ENCODE data around the gene INTS7. TPM values are rescaled to one million over a fixed set of nuclear protein-coding genes. Genes with fewer than 3 reads are reported as not detected.

The INTS7 gene
- polyA plus RNA-seq, 1 donor (not counting 4 experiments of a cell fraction or from before 2014, with no cell fraction given), result 27.2 TPM

DNA sequence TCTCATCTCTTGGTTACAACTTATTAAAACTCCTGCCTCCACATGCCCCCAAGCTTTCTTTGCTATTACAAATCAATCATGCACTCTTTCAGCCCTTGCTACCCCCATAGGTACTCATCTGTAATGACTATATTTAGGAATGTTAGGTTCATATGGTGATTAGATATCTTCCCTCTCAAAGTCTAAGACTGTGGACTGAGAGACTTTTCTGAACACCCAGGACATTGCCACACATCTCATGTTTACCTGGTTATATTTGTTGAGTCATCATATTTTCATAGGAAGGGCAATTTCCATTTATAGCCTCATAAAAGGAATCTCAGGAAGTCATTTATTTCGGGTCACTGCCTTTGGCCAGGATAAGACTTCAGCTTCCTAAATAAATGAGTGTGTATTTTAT lies 123.3 kb downstream of the INTS7 start:
- TF ChIP-seq EZH2 (IDR thresholded peaks at IDR 0.05; ENCODE audit: low read length), result no peak
- TF ChIP-seq, protein P1, sequence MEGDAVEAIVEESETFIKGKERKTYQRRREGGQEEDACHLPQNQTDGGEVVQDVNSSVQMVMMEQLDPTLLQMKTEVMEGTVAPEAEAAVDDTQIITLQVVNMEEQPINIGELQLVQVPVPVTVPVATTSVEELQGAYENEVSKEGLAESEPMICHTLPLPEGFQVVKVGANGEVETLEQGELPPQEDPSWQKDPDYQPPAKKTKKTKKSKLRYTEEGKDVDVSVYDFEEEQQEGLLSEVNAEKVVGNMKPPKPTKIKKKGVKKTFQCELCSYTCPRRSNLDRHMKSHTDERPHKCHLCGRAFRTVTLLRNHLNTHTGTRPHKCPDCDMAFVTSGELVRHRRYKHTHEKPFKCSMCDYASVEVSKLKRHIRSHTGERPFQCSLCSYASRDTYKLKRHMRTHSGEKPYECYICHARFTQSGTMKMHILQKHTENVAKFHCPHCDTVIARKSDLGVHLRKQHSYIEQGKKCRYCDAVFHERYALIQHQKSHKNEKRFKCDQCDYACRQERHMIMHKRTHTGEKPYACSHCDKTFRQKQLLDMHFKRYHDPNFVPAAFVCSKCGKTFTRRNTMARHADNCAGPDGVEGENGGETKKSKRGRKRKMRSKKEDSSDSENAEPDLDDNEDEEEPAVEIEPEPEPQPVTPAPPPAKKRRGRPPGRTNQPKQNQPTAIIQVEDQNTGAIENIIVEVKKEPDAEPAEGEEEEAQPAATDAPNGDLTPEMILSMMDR (optimal IDR thresholded peaks at IDR 0.05 in 1 of 3, IDR thresholded peaks at IDR 0.05 in 1 of 3, conservative IDR thresholded peaks at IDR 0.05 in 1 of 3; ENCODE audit: extremely low read depth in 1 of 3, insufficient read depth in 2 of 3, low read length in 3 of 3), result no peak
- H3K4me1 ChIP-seq (ENCODE audit: control insufficient read depth, extremely low read depth, insufficient read depth, low read length), result no peaks in the 10 kb centered on the region
- dilution Hi-C loops (cut with MboI; ENCODE audit: extremely low pct_ligation_motif_present, low sequenced_read_pairs), result no loop called here
- H3K36me3 ChIP-seq (ENCODE audit: control insufficient read depth in 2 of 2, extremely low read depth in 1 of 2, insufficient read depth in 2 of 2, low read length in 2 of 2), result no peaks in the 10 kb centered on the region
- H3K79me2 ChIP-seq (ENCODE audit: control insufficient read depth, insufficient read depth, low read length), result no peaks in the 10 kb centered on the region
- no peaks in the 10 kb centered on the region for H4K20me1 ChIP-seq (ENCODE audit: control insufficient read depth, extremely low read depth, insufficient read depth, low read length)
- H3K27me3 ChIP-seq (ENCODE audit: control insufficient read depth, extremely low read depth, insufficient read depth, low read length), result peaks cover 4% of the 10 kb centered on the region
- no peak overlapping the region for H2AFZ ChIP-seq (ENCODE audit: control insufficient read depth, low read length)
- DNase-seq (ENCODE audit: low read depth, low spot score) (no peak), FAIRE-seq (no peak)
- H3K27ac ChIP-seq (ENCODE audit: control insufficient read depth, insufficient read depth, low read length), result no peak overlapping the region
- H3K9me3 ChIP-seq (ENCODE audit: control insufficient read depth, low read depth, low read length), result no peaks in the 10 kb centered on the region
- H3K4me2 ChIP-seq (ENCODE audit: control insufficient read depth, extremely low read depth, insufficient read depth, low read depth, low read length), result no peak overlapping the region
- H3K4me3 ChIP-seq (ENCODE audit: control insufficient read depth in 2 of 3, extremely low read depth in 1 of 3, insufficient read depth in 2 of 3, low read depth in 1 of 3, low read length in 3 of 3), result no peak overlapping the region
- no peaks in the 10 kb centered on the region for H3K9me1 ChIP-seq (ENCODE audit: control insufficient read depth, extremely low read depth, insufficient read depth, low read length)
- H3K9ac ChIP-seq (ENCODE audit: control insufficient read depth, extremely low read depth, insufficient read depth, low read length), result no peak overlapping the region

DNA sequence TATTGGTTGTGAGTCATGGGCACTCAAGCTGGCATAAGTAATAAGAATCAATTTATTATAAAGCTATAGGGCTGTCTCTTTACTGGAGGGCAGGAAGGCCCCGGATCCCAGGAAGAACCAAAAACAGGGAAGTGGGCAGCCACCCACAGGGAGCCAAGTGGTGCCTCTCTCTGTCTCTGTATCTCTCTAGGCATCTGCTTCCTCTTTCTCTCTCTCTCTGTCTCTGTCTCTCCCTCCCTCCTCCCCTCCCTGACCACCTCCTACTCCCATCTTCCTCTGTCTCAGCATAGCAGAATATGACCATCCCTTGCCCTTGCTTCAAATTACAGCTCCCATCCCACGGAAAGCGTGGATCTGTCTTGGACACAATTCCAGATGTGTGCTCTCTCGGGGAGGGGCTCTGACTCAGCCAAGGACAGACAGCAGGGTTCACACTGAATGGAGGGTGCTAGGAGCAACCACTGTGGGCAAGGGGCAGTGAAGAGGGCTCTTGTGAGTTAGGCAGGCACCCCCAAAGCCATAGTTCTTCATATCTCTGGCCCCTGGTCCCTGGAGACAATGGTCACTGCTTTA lies 124.4 kb downstream of the INTS7 start:
- Histone ChIP-seq H3K79me2 (ENCODE audit: control insufficient read depth, insufficient read depth, low read length) (no peaks in the 10 kb centered on the region), H3K9ac (ENCODE audit: control insufficient read depth, extremely low read depth, insufficient read depth, low read length) (no peak overlapping the region), H3K4me2 (ENCODE audit: control insufficient read depth, extremely low read depth, insufficient read depth, low read depth, low read length) (no peak overlapping the region), H3K36me3 (ENCODE audit: control insufficient read depth in 2 of 2, extremely low read depth in 1 of 2, insufficient read depth in 2 of 2, low read length in 2 of 2) (no peaks in the 10 kb centered on the region), H2AFZ (ENCODE audit: control insufficient read depth, low read length) (no peak overlapping the region), H3K27ac (ENCODE audit: control insufficient read depth, insufficient read depth, low read length) (no peak overlapping the region), H3K4me3 (ENCODE audit: control insufficient read depth in 2 of 3, extremely low read depth in 1 of 3, insufficient read depth in 2 of 3, low read depth in 1 of 3, low read length in 3 of 3) (no peak overlapping the region), H3K9me3 (ENCODE audit: control insufficient read depth, low read depth, low read length) (no peaks in the 10 kb centered on the region), H3K9me1 (ENCODE audit: control insufficient read depth, extremely low read depth, insufficient read depth, low read length) (no peaks in the 10 kb centered on the region), H3K27me3 (ENCODE audit: control insufficient read depth, extremely low read depth, insufficient read depth, low read length) (peaks cover 4% of the 10 kb centered on the region), H4K20me1 (ENCODE audit: control insufficient read depth, extremely low read depth, insufficient read depth, low read length) (no peaks in the 10 kb centered on the region), H3K4me1 (ENCODE audit: control insufficient read depth, extremely low read depth, insufficient read depth, low read length) (no peaks in the 10 kb centered on the region)
- DNase-seq (ENCODE audit: low read depth, low spot score) (no peak), FAIRE-seq (no peak)
- TF ChIP-seq, protein P1 (optimal IDR thresholded peaks at IDR 0.05 in 1 of 3, IDR thresholded peaks at IDR 0.05 in 1 of 3, conservative IDR thresholded peaks at IDR 0.05 in 1 of 3; ENCODE audit: extremely low read depth in 1 of 3, insufficient read depth in 2 of 3, low read length in 3 of 3), result no peak
- TF ChIP-seq EZH2 (IDR thresholded peaks at IDR 0.05; ENCODE audit: low read length), result no peak
- dilution Hi-C loops (cut with MboI; ENCODE audit: extremely low pct_ligation_motif_present, low sequenced_read_pairs), result no loop called here
